Pancreas (tissue), 10 donors: ENCODE data around the gene GTF2A1. TPM values are rescaled to one million over a fixed set of nuclear protein-coding genes. Genes with fewer than 3 reads are reported as not detected.

Experiments used
- ATAC-seq, 4 donors: fragments of 200-7000 bp; cut with Tn5 transposase; one replicate each; pipeline versions ENCODE4 v1.8.0 to v1.9.1; 2020; ENCODE audit warnings: mild to moderate bottlenecking in 4 of 4, moderate library complexity in 4 of 4
- DNase-seq, 6 donors: peaks; one replicate each; pipeline ENCODE4 v3.0.0-alpha.2; 2020
- FAIRE-seq: peaks from 2 replicates; lab custom pipeline; 2012; peaks lifted over from hg19 to GRCh38; lab: Jason Lieb, UNC
- H3K27ac ChIP-seq, 4 donors: fragments of 200-600 bp; sonication (generic); 1 replicate in 3 of 4; 2 replicates in 1 of 4; pipeline versions ENCODE4 v1.5.0 to v1.8.0; 2020
- H3K27me3 ChIP-seq, 4 donors: fragments of 200-600 bp; one replicate each; pipeline ENCODE4 v1.8.0; 2021
- H3K36me3 ChIP-seq, 3 donors: fragments of 200-600 bp; sonication (generic) in 1 of 3; one replicate each; pipeline versions ENCODE4 v1.5.0 to v1.8.0; 2020 to 2021
- H3K4me1 ChIP-seq, 3 donors: fragments of 200-600 bp; one replicate each; pipeline ENCODE4 v1.8.0; 2021
- H3K4me3 ChIP-seq, 4 donors: fragments of 200-600 bp; sonication (generic) in 2 of 4; one replicate each; pipeline versions ENCODE4 v1.5.0 to v1.8.0; 2020 to 2021
- H3K9me3 ChIP-seq, 4 donors: fragments of 200-600 bp; one replicate each; pipeline ENCODE4 v1.8.0; 2021
- WGBS, 2 donors: extraction: QIAGEN DNeasy Blood & Tissue Kit; methylation state at CpG; one replicate each; pipeline ENCODE4 v1.1.7; 2013; 5-methylcytosine and 5-hydroxymethylcytosine counted together
- intact Hi-C, 3 donors: fragments of 100-400 bp; cut with DNase I; formaldehyde crosslinking; loops; one replicate each; pipeline versions ENCODE4 v1.11.1 to v1.14.2; 2022
- polyA plus RNA-seq, 2 donors: library from polyadenylated mRNA; stranded (reverse); fragments of 200-250 nt; gene quantifications; one replicate each; pipeline ENCODE4 v1.2.3, GENCODE V29; 2013
- total RNA-seq, 6 donors: library from RNA; stranded (reverse); fragmentation: NEBNext Ultra II Directional in 4 of 6; extraction: Animal tissue kit (Norgen Biotek cat#: 25700) in 4 of 6; gene quantifications; one replicate each; pipeline versions ENCODE4 v1.2.1 to v1.2.4, GENCODE V29; 2021 to 2023
- TF ChIP-seq, protein P1 (sequence below), 4 donors: fragments of 200-600 bp; sonication (generic) in 3 of 4; IDR thresholded peaks; one replicate each; pipeline versions ENCODE4 v1.5.0 to v1.8.0; 2021; ENCODE audit warnings: antibody characterized with exemption in 4 of 4
- donor health status: healthy with polysubstance abuse.
- donor health status: DM: no; HTN: no; CAD: no; lungs with moderate emphysema.
- donor health status: DM: no; HTN: no; CAD: no.
- donor health status: control.
- donor health status: control.
- donor health status: Bipolar disorder and iron deficiency.
- donor health status: DM: yes; HTN: yes; CAD: no.
- donor health status: DM: no; HTN: no; CAD: no.
- donor health status: DM: no; HTN: no; CAD: no.
- donor health status: DM: yes; HTN: yes; CAD: no.

GTF2A1 gene
- total and polyA plus RNA-seq, 8 donors = 2.4 to 14.6 (median 10.5) TPM

DNA sequence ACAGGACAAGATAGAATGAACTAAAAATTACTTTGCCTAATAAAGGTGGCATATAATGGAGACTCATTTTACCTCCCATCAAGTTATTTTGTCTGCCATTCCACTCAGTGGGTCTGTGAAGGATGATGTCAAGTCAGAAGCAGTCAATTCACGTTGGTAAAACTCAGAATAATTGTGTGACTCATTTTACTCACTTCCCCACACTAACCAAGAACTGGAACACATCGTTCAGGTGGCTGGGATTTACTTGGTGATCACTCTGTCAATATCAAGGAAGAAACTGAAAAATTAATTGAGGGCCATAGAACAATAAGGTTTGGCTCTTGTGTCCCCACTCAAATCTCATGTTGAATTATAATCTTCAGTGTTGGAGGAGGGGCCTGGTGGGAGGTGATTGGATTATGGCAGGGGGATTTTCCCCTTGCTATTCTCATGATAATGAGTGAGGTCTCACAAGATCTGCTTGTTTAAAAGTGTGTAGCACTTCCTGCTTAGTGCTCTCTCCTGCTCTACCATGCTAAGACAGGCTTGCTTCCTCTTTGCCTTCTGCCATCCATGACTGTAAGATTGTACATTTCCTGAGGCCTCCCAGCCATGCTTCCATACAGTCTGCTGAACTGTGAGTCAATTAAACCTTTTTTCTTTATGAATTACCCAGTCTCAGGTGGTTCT is 35.7 kb upstream of the GTF2A1 start:
- H3K27me3 ChIP-seq = no peaks in the 10 kb centered on the region
- H3K27ac ChIP-seq = no peak overlapping the region
- no peak for FAIRE-seq
- TF ChIP-seq, protein P1, sequence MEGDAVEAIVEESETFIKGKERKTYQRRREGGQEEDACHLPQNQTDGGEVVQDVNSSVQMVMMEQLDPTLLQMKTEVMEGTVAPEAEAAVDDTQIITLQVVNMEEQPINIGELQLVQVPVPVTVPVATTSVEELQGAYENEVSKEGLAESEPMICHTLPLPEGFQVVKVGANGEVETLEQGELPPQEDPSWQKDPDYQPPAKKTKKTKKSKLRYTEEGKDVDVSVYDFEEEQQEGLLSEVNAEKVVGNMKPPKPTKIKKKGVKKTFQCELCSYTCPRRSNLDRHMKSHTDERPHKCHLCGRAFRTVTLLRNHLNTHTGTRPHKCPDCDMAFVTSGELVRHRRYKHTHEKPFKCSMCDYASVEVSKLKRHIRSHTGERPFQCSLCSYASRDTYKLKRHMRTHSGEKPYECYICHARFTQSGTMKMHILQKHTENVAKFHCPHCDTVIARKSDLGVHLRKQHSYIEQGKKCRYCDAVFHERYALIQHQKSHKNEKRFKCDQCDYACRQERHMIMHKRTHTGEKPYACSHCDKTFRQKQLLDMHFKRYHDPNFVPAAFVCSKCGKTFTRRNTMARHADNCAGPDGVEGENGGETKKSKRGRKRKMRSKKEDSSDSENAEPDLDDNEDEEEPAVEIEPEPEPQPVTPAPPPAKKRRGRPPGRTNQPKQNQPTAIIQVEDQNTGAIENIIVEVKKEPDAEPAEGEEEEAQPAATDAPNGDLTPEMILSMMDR (IDR thresholded peaks at IDR 0.05) = no peak
- no peak for ATAC-seq
- H3K4me1 ChIP-seq = no peaks in the 10 kb centered on the region
- no peak for DNase-seq
- no peaks in the 10 kb centered on the region for H3K9me3 ChIP-seq
- intact Hi-C loops = no loop called here
- H3K36me3 ChIP-seq = no peaks in the 10 kb centered on the region
- WGBS, 2 donors = 71 to 91% methylated on average over 2 of the region's 2 CpGs
- H3K4me3 ChIP-seq = no peak overlapping the region

GRCh38 chr14:81252278-81252677 is 31.5 kb upstream of the GTF2A1 start:
- 59 to 61% methylated on average over 1 of the region's 1 CpG for WGBS, 2 donors
- H3K36me3 ChIP-seq = no peaks in the 10 kb centered on the region
- no peak for FAIRE-seq
- intact Hi-C loops = no loop called here
- TF ChIP-seq, protein P1 (IDR thresholded peaks at IDR 0.05) = no peak
- H3K27ac ChIP-seq = no peak overlapping the region
- H3K4me1 ChIP-seq = no peaks in the 10 kb centered on the region
- ATAC-seq = no peak
- H3K4me3 ChIP-seq = no peak overlapping the region
- no peaks in the 10 kb centered on the region for H3K27me3 ChIP-seq
- no peaks in the 10 kb centered on the region for H3K9me3 ChIP-seq
- DNase-seq = no peak

GRCh38 chr14:81247271-81247766 is 26.6 kb upstream of the GTF2A1 start:
- DNase-seq (peak in 5 of 6 donors; percentile 29 to 67 (median 60)), ATAC-seq (peak in 3 of 4 donors; percentile 48 to 73 (median 51)), FAIRE-seq (no peak)
- Histone ChIP-seq H3K36me3 (no peaks in the 10 kb centered on the region), H3K4me1 (no peaks in the 10 kb centered on the region), H3K4me3 (no peak overlapping the region), H3K9me3 (no peaks in the 10 kb centered on the region), H3K27ac (no peak overlapping the region), H3K27me3 (no peaks in the 10 kb centered on the region)
- 43 to 48% methylated on average over 8 of the region's 8 CpGs for WGBS, 2 donors
- TF ChIP-seq, protein P1 (IDR thresholded peaks at IDR 0.05) = no peak
- intact Hi-C loops = no loop called here

DNA sequence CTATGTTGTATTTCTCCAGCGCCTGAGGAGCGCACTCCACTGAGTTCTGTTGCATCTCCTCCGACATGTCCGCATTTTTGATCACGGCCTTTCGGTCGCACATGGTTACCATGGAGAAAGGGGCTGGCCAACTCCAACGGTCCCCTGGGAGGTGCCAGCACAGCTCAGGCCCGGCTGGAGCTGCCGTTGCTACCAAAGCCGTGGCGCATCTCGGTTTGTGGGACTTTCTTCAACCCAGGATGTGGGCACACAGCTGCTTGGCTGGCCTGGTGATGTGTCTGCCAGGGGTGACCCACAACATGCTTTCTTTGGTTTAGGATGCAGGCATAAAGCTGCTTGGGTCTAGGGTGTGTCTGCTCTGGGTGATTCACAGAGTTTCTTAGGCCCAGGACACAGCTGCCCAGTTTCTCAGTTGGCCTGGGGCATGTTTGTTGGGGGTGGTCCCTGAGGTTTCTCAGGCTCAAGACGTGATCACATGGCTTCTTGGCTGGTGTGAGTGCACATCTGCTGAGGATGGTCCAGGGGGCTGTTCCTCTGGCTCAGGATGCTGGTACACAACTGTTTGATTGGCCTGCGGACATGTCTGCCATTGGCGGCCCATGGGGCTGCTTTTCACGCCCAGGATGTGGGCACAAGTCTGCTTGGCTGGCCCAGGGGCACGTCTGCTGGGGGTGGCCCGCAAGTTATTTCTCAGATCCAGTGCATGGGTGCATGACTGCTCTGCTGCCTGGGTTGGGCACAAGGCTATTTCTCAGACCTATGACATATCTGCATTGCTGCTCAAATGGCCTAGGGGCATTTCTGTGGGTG is 25.9 kb upstream of the GTF2A1 start:
- FAIRE-seq = no peak
- H3K4me3 ChIP-seq = no peak overlapping the region
- ATAC-seq = no peak
- TF ChIP-seq, protein P1 (IDR thresholded peaks at IDR 0.05) = no peak
- WGBS, 2 donors = 89% methylated on average over 19 of the region's 19 CpGs
- no peaks in the 10 kb centered on the region for H3K4me1 ChIP-seq
- H3K27ac ChIP-seq = no peak overlapping the region
- H3K27me3 ChIP-seq = no peaks in the 10 kb centered on the region
- no peak for DNase-seq
- intact Hi-C loops = no loop called here
- H3K36me3 ChIP-seq = no peaks in the 10 kb centered on the region
- no peaks in the 10 kb centered on the region for H3K9me3 ChIP-seq
